T47D (cell line): ENCODE data around the gene SLC9A2.

Experiments
- DNase-seq, 2 experiments: peaks; one replicate each; pipeline versions ENCODE4 v3.0.0 to v3.0.0-alpha.2; 2011 to 2012; ENCODE audit warnings: low read depth in 1 of 2, low spot score in 1 of 2
- JUND ChIP-seq: IDR thresholded peaks from 2 replicates; pipeline ENCODE4 v1.6.1; 2012; ENCODE audit warnings: low read depth
- in situ Hi-C: cut with HindIII; loops from 2 replicates; pipeline ENCODE4 v1.10.0; 2016; ENCODE audit warnings: low sequenced_read_pairs, low pct_unique_long_range_greater_than_20kb

SLC9A2 gene

DNA sequence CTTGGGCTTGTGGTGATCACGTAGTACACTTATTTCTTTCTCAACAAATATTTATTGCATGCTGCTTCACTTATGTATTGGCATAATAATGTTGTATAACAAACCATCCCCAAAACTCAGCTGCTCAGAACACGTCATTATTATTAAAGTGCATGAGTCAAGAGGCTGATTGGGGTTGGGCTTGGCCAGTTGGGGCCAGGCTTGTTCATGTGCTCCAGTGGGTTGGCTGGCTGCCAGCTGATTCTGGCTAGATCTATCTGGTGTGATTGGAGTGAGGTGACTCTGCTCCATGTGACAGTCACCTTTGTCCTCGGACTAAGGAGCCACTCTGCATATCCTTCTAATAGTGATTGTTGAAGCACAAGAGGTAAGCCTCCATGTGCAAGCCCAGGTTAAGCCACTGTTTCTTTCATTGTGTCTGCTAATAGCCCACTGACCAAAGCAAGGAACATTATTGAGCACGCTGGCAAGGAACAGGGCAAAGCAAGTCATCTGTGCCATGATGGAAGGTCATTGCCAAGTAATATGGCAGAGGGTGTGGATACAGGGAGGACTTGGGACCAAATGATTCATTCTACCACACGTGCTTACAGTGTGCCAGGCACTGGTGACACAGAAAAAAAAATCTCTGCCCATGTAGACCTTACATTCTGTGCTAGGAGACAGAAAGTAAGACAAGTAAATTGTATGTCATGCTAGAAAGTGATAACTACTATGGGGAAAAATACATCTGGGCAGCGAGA lies 79.2 kb downstream of the SLC9A2 start:
- in situ Hi-C loops: no loop called here
- no peak for DNase-seq
- TF ChIP-seq JUND: no peak

DNA sequence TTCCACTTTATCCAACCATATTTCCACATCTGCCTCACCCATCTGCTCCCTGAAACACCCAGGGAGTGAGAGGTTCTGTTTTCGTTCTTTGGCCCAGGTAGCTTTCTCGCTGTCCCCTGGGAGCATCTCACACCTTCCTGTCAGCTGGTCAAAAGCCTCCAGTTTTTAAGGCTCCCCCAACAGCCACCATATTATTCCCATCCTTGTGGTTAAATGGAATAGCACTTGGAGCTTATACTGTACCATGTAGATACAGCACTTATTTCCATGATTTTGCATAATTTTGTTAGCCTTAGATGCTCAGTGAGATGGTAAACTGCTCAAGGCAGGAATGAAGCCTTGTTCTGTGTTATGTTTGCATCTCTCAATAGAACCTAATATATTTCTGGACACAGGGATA lies 84.0 kb downstream of the SLC9A2 start:
- DNase-seq: no peak
- no peak for TF ChIP-seq JUND
- in situ Hi-C loops: no loop called here

- in situ Hi-C loops: no loop called here
- TF ChIP-seq JUND: no peak
- DNase-seq: peak; percentile 22 to 48
Measured at GRCh38 chr2:102703748-102704147, 84.4 kb downstream of the SLC9A2 start.

GRCh38 chr2:102704531-102704930 lies 85.2 kb downstream of the SLC9A2 start:
- no peak for DNase-seq
- no peak for TF ChIP-seq JUND
- in situ Hi-C loops: no loop called here

DNA sequence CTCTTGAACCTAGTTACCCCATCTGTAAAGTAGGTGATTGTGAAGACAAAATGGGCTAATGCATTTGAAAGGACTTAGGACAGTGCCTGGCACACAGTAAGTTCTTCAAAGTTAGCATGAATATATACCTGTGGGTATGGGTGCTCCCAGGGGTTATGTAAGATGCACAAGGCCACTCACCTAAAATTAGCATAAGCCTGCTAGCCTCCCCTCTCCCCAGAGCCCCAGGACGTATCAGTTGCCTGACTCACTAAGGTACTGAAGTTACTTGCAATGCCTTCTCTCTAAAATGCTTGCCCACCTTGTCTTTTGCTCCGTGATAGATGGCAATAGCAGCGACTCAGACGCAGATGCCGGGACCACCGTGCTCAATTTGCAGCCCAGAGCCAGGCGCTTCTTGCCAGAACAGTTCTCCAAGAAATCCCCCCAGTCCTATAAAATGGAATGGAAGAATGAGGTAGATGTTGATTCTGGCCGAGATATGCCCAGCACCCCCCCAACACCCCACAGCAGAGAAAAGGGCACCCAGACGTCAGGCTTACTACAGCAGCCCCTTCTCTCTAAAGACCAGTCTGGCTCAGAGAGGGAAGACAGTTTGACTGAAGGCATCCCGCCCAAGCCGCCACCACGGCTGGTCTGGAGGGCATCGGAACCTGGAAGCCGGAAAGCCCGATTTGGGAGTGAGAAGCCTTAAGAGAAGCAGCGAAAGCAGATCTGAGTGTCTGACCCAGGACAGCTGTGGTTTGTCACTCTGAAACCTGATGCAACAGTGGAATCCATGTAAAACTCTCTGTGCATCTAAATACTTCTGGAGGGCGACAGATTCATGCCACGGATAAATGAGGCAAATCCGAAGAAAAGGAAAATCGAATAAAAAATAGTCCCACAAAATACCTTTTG lies 88.7 kb downstream of the SLC9A2 start:
- in situ Hi-C loops: no loop called here
- TF ChIP-seq JUND: no peak
- no peak for DNase-seq

DNA sequence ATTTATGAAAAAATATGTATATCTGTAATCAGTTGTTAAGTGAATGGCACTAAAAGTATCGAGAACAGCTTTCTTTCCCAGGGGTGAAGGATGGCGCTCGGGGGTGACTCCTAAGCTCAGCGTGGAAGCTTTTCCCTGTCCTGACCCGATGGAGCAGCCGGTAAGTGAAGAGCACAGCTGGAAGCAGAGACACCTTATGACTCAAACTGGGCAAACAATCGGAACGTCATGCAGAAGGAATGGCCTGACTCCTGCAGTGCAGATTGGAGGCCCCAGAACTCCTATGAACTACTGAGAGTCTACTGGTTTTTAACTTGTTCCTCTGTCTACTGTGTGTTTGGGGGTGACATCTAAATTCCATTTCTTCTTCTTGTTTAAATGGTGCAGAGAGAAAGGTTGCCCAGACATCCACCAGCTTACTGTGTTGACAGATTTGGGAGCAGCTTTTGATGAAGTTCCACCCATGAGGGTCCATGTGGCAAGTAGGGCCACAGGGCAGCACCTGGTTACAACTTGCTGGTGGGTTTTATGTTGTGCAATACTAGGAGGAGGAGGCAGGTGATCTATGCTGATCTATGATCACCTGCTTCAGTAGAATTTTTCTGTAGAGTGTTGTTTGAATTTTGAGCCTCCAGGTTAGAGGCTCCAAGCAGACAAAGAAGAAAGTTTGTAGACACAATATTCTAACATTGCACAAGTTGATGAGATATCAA lies 89.7 kb downstream of the SLC9A2 start:
- in situ Hi-C loops: no loop called here
- no peak for DNase-seq
- no peak for TF ChIP-seq JUND

GRCh38 chr2:102717308-102718018 lies 98.1 kb downstream of the SLC9A2 start:
- in situ Hi-C loops: no loop called here
- no peak for DNase-seq
- no peak for TF ChIP-seq JUND

GRCh38 chr2:102718387-102719316 lies 99.3 kb downstream of the SLC9A2 start:
- TF ChIP-seq JUND: no peak
- in situ Hi-C loops: no loop called here
- DNase-seq: no peak

DNA sequence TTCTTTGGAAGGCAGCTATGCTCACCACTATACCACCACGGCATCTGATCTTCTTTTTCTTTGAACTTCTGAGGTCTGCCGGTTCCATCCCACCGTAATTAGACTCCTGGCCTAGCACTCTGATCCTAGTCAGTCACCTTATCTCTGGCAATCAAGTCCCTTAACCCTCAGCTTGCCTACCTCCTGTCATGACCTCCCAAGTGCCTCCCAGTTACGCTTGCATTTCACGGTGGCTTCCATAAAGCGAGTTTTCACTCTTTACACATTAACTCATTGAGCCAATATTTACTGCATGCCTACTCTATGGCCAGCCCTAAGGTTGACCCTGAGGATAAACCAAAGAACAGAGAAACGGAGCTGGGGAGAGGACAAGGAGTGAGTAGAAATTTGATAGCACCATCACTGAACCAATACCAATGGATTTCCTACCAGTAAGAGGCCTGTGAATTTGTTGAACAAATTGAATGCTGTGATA lies 104.7 kb downstream of the SLC9A2 start:
- in situ Hi-C loops: no loop called here
- TF ChIP-seq JUND: no peak
- DNase-seq: no peak

DNA sequence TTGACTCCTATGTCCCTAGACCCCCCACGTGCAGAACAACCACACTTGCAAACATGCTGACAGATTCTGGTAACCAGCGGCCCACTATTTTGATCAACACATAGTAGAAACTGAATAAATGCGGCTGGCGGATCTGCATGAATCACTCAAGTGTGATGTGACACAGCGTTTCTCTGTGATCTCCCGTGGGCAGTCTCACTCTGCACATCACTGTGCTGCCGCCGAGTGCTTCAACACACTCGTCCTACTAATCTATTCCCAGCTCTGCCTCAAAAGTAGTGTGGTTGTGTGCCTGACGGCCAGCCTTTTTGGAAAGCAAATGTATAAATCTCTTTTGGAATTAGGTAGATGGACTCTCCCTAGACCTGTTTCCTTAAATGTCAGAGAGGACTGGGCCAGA lies 105.2 kb downstream of the SLC9A2 start:
- in situ Hi-C loops: no loop called here
- no peak for DNase-seq
- TF ChIP-seq JUND: no peak

- no peak for DNase-seq
- no peak for TF ChIP-seq JUND
- in situ Hi-C loops: no loop called here
Measured at GRCh38 chr2:102726128-102727087, 107.1 kb downstream of the SLC9A2 start.
